Measurements from ENCODE around the gene ABCD2.

ABCD2 gene

GRCh38 chr12:39572551-39572950 is 47.1 kb downstream of the ABCD2 start:
- Histone ChIP-seq H3K4me1 (ENCODE audit: control insufficient read depth, insufficient read depth, low read length) (no peaks in the 10 kb centered on the region), H3K36me3 (ENCODE audit: control insufficient read depth in 2 of 2, insufficient read depth in 1 of 2, low read length in 2 of 2) (no peaks in the 10 kb centered on the region), H3K4me3 (ENCODE audit: low read depth, low read length) (no peak overlapping the region), H3K9me3 (ENCODE audit: control insufficient read depth, insufficient read depth, low read depth, low read length) (no peaks in the 10 kb centered on the region), H3K27ac (ENCODE audit: extremely low read depth, low read depth, low read length) (no peak overlapping the region)
- TF ChIP-seq ZNF768 (tag by site-specific recombination; IDR thresholded peaks at IDR 0.05) (no peak), ZBTB44 (tag by site-specific recombination; IDR thresholded peaks at IDR 0.05) (no peak), REPIN1 (tag by site-specific recombination; IDR thresholded peaks at IDR 0.05; ENCODE audit: low read depth) (no peak), ZNF37A (tag by site-specific recombination; IDR thresholded peaks at IDR 0.05) (no peak), ZBTB7A (tag by site-specific recombination; IDR thresholded peaks at IDR 0.05; ENCODE audit: low read depth) (no peak), PRDM4 (tag by site-specific recombination; IDR thresholded peaks at IDR 0.05) (no peak), GLI2 (tag by site-specific recombination; IDR thresholded peaks at IDR 0.05; ENCODE audit: borderline replicate concordance, low read depth) (no peak), MZF1 (tag by site-specific recombination; IDR thresholded peaks at IDR 0.05; ENCODE audit: borderline replicate concordance) (no peak), TCF7L2 (IDR thresholded peaks at IDR 0.05; ENCODE audit: borderline replicate concordance, low read depth, low read length) (no peak), ZNF692 (tag by site-specific recombination; IDR thresholded peaks at IDR 0.05) (no peak), ZNF423 (tag by site-specific recombination; IDR thresholded peaks at IDR 0.05) (no peak), ZNF221 (tag by site-specific recombination; IDR thresholded peaks at IDR 0.05; ENCODE audit: borderline replicate concordance) (no peak), ZBTB17 (tag by site-specific recombination; IDR thresholded peaks at IDR 0.05) (no peak), ZNF184 (tag by site-specific recombination; IDR thresholded peaks at IDR 0.05) (no peak), ZNF501 (tag by site-specific recombination; IDR thresholded peaks at IDR 0.05) (no peak), ZNF449 (tag by site-specific recombination; IDR thresholded peaks at IDR 0.05) (no peak)
- CTCF ChIA-PET, result interaction anchor here (0.6 kb wide), 1 partner anchor 120 kb away, joined by 3 read pairs; no protein-coding TSS in a partner anchor
- POLR2A ChIA-PET, result no interaction called here

- no peak overlapping the region for H3K27ac ChIP-seq (ENCODE audit: extremely low read depth, low read depth, low read length)
- ChIA-PET POLR2A (no interaction called here), CTCF (no interaction called here)
- no peak for TF ChIP-seq REPIN1 (tag by site-specific recombination; IDR thresholded peaks at IDR 0.05; ENCODE audit: low read depth)
- TF ChIP-seq SP3 (tag by site-specific recombination; IDR thresholded peaks at IDR 0.05), result no peak
- no peak for TF ChIP-seq ZNF704 (tag by site-specific recombination; IDR thresholded peaks at IDR 0.05)
- no peak for TF ChIP-seq ZNF221 (tag by site-specific recombination; IDR thresholded peaks at IDR 0.05; ENCODE audit: borderline replicate concordance)
- no peak for TF ChIP-seq ZNF549 (tag by site-specific recombination; IDR thresholded peaks at IDR 0.05)
- no peak for TF ChIP-seq ZNF146 (tag by site-specific recombination; IDR thresholded peaks at IDR 0.05)
- no peak for TF ChIP-seq ZNF341 (tag by site-specific recombination; IDR thresholded peaks at IDR 0.05; ENCODE audit: low read depth)
- no peak for TF ChIP-seq ZNF600 (tag by site-specific recombination; IDR thresholded peaks at IDR 0.05)
- no peak for TF ChIP-seq SCRT2 (tag by site-specific recombination; IDR thresholded peaks at IDR 0.05)
- no peak for TF ChIP-seq ZNF558 (tag by site-specific recombination; IDR thresholded peaks at IDR 0.05)
- no peak for TF ChIP-seq BCL11A (tag by site-specific recombination; IDR thresholded peaks at IDR 0.05; ENCODE audit: low read depth)
- no peaks in the 10 kb centered on the region for H3K36me3 ChIP-seq (ENCODE audit: control insufficient read depth in 2 of 2, insufficient read depth in 1 of 2, low read length in 2 of 2)
- no peaks in the 10 kb centered on the region for H3K4me1 ChIP-seq (ENCODE audit: control insufficient read depth, insufficient read depth, low read length)
- no peaks in the 10 kb centered on the region for H3K9me3 ChIP-seq (ENCODE audit: control insufficient read depth, insufficient read depth, low read depth, low read length)
- H3K4me3 ChIP-seq (ENCODE audit: low read depth, low read length), result no peak overlapping the region
Measured at GRCh38 chr12:39571351-39571750, 48.3 kb downstream of the ABCD2 start.
